Stimulated activated naive CD8-positive, alpha-beta T cell treated with anti-CD3 and anti-CD28 coated beads, Interleukin-15, Interleukin-2, amounts not matched to agents 100 ng/mL and 50 ng/mL, for 24 hours (primary cell): ENCODE data around the gene CALY.
A peak's percentile ranks its signal among the peaks of the same experiment; 100 is the strongest.

Source experiments
- H3K27ac Mint-ChIP-seq: one replicate; pipeline ENCODE4 v1.8.0; 2021; ENCODE audit warnings: mild to moderate bottlenecking, mixed read lengths
- H3K27me3 Mint-ChIP-seq: one replicate; pipeline ENCODE4 v1.8.0; 2021; ENCODE audit warnings: mixed read lengths
- H3K36me3 Mint-ChIP-seq: one replicate; pipeline ENCODE4 v1.8.0; 2021; ENCODE audit warnings: low read depth, mixed read lengths
- H3K4me1 Mint-ChIP-seq: one replicate; pipeline ENCODE4 v1.8.0; 2021; ENCODE audit warnings: low read depth, mixed read lengths
- H3K4me3 Mint-ChIP-seq: one replicate; pipeline ENCODE4 v1.8.0; 2021; ENCODE audit warnings: mild to moderate bottlenecking, mixed read lengths
- H3K9me3 Mint-ChIP-seq: one replicate; pipeline ENCODE4 v1.8.0; 2021; ENCODE audit warnings: mixed read lengths

Gene CALY

GRCh38 chr10:133277277-133277992 is 59.3 kb downstream of the CALY start:
- Mint-ChIP-seq H3K4me1 (peaks cover 34% of the 10 kb centered on the region), H3K27ac (no peak overlapping the region), H3K27me3 (no peaks in the 10 kb centered on the region), H3K9me3 (no peaks in the 10 kb centered on the region), H3K4me3 (no peak overlapping the region), H3K36me3 (peaks cover 8% of the 10 kb centered on the region)

- Mint-ChIP-seq H3K9me3 (no peaks in the 10 kb centered on the region), H3K27ac (peak within 1 kb of the TSS; percentile 81), H3K36me3 (no peaks in the 10 kb centered on the region), H3K27me3 (no peaks in the 10 kb centered on the region), H3K4me3 (peak within 1 kb of the TSS; percentile 87), H3K4me1 (peaks cover 34% of the 10 kb centered on the region)
Measured at GRCh38 chr10:133276435-133277201, 60.1 kb downstream of the CALY start, which contains the start of gene ADAM8. Gene ADAM8 (minus strand): TSS chr10:133276868. CDS start chr10:133276817, 51 bp downstream.

GRCh38 chr10:133276100-133276434 is 60.6 kb downstream of the CALY start:
- peak overlapping the region; percentile 87 for H3K4me3 Mint-ChIP-seq
- peak overlapping the region; percentile 81 for H3K27ac Mint-ChIP-seq
- H3K36me3 Mint-ChIP-seq: no peaks in the 10 kb centered on the region
- no peaks in the 10 kb centered on the region for H3K9me3 Mint-ChIP-seq
- H3K4me1 Mint-ChIP-seq: peaks cover 34% of the 10 kb centered on the region
- H3K27me3 Mint-ChIP-seq: no peaks in the 10 kb centered on the region

- Mint-ChIP-seq H3K4me1 (peaks cover 34% of the 10 kb centered on the region), H3K4me3 (peak overlapping the region; percentile 87), H3K27ac (peak overlapping the region; percentile 81), H3K36me3 (no peaks in the 10 kb centered on the region), H3K9me3 (no peaks in the 10 kb centered on the region), H3K27me3 (no peaks in the 10 kb centered on the region)
Measured at GRCh38 chr10:133275684-133276092, 61.0 kb downstream of the CALY start.

- Mint-ChIP-seq H3K27me3 (no peaks in the 10 kb centered on the region), H3K27ac (peak overlapping the region; percentile 81), H3K4me3 (peak overlapping the region; percentile 87), H3K36me3 (no peaks in the 10 kb centered on the region), H3K4me1 (peaks cover 32% of the 10 kb centered on the region), H3K9me3 (no peaks in the 10 kb centered on the region)
Measured at GRCh38 chr10:133274751-133275683, 61.7 kb downstream of the CALY start.
